ENCODE data around the gene DCTN4.
"Not testable (repeated sequence)": the region's sequence is repeated elsewhere in the genome, so short reads cannot be mapped to it uniquely, and the experiment has no call there.

DNA sequence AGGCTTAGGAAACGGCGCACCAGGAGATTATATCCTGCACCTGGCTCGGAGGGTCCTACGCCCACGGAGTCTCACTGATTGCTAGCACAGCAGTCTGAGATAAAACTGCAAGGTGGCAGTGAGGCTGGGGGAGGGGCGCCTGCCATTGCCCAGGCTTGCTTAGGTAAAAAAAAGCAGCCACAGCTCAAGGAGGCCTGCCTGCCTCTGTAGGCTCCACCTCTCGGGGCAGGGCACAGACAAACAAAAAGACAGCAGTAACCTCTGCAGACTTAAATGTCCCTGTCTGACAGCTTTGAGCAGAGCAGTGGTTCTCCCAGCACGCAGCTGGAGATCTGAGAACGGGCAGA is 15.7 kb downstream of the DCTN4 start:
- not testable (repeated sequence) for TF ChIP-seq POLR2AphosphoS5 (IDR thresholded peaks at IDR 0.05); POLR2A (IDR thresholded peaks at IDR 0.05); EP300 (IDR thresholded peaks at IDR 0.05; ENCODE audit: low read depth)
- TF ChIP-seq, protein P1, sequence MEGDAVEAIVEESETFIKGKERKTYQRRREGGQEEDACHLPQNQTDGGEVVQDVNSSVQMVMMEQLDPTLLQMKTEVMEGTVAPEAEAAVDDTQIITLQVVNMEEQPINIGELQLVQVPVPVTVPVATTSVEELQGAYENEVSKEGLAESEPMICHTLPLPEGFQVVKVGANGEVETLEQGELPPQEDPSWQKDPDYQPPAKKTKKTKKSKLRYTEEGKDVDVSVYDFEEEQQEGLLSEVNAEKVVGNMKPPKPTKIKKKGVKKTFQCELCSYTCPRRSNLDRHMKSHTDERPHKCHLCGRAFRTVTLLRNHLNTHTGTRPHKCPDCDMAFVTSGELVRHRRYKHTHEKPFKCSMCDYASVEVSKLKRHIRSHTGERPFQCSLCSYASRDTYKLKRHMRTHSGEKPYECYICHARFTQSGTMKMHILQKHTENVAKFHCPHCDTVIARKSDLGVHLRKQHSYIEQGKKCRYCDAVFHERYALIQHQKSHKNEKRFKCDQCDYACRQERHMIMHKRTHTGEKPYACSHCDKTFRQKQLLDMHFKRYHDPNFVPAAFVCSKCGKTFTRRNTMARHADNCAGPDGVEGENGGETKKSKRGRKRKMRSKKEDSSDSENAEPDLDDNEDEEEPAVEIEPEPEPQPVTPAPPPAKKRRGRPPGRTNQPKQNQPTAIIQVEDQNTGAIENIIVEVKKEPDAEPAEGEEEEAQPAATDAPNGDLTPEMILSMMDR (IDR thresholded peaks at IDR 0.05), result not testable (repeated sequence)

Data from transverse colon (tissue), 4 donors.